ENCODE data around the gene SYN1.

The SYN1 gene

DNA sequence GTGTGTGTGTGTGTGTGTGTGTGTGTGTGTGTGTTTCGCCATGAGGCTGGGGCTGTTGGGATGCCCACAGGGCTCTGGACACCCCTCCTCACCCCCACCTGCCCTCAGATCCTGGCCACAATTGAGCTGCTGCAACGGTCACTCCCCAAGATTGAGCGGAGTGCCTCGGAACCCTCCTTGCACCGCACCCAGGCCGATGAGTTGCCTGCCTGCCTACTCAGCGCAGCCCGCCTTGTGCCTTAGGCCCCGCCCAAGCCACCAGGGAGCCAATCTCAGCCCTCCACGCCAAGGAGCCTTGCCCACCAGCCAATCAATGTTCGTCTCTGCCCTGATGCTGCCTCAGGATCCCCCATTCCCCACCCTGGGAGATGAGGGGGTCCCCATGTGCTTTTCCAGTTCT, 48.4 kb downstream of the SYN1 start:
- no peak for DNase-seq

DNA sequence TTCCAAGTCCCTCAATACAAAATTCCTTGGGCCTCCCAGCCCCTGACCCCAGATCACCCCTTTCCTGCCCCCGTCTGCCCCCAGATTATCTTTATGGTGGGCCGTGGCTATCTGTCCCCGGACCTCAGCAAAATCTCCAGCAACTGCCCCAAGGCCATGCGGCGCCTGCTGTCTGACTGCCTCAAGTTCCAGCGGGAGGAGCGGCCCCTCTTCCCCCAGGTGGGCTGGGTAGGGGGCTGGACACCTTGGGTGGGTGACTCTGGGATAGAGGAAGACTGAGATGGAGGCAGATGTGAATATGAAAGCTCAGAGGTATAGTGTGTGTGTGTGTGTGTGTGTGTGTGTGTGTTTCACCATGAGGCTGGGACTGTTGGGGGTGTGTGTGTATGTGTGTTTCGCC, 48.9 kb downstream of the SYN1 start:
- no peak for DNase-seq

- DNase-seq = no peak
Observed at GRCh38 chrX:47568656-47569295, 50.9 kb downstream of the SYN1 start.

DNA sequence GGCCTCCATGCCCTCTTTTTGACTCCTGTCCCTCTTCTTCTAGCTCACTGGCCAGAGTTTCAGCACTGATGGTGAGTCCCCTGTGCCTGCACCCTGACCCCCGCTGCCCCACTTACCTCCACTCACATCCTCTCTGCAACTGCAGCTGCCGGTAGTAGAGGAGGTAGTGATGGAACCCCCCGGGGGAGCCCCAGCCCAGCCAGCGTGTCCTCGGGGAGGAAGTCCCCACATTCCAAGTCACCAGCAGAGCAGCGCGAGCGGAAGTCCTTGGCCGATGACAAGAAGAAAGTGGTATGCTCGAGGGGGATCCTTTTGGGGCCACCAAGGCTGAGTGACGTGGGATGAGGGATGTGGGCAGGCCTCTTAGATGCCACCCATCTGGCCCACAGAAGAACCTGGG, 52.8 kb downstream of the SYN1 start:
- no peak for DNase-seq

- DNase-seq = no peak
Observed at GRCh38 chrX:47564438-47565085, 55.1 kb downstream of the SYN1 start.

DNA sequence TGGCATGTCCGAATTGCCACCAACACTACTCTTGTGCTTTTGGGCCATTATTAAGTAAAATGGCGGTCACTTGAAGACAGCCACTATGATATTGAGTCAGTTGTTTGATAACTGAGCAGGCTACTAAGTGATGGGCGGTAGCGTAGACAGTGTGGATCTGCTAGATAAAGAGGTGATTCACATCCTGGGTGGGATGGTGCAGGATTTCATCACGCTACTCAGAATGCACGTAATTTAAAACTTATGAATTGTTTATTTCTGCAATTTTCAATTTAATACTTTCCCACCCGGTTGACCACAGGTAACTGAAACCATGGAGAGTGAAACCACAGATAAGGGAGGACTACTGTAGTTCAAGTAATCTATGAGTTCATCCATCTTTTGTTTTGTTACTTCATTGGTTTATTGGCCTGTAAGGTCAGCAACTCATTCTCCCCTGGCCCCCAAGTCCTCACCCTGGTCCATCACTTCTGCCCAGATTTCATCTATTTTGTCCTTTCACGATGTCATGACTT, 55.8 kb downstream of the SYN1 start:
- DNase-seq = no peak

DNA sequence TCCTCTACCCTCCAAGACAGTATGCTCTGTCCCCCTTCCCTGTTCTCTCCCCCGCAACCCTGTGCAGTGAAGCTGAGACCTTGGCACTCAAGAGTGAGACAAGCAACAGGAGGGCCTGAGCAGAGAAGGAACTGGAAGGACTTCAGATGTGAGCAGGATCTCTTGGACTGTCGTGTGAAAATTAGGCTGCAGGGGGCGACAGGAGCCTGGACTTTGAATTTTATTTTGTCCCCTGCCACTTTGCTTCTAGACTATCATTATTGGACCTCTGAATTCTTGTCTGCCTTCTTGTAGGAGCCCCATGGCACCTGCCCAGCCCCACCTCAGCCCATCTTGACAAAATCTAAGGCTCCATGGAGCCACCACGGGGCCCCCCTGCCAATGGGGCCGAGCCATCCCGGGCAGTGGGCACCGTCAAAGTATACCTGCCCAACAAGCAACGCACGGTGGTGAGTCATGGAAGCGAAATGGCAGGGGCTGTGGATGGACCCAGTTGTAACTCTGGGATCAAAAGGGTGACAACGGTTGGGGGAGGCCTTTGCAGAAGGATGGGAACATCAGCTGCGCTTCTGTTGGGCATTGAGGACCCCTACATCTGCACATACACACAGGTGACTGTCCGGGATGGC, 56.9 kb downstream of the SYN1 start:
- no peak for DNase-seq

DNA sequence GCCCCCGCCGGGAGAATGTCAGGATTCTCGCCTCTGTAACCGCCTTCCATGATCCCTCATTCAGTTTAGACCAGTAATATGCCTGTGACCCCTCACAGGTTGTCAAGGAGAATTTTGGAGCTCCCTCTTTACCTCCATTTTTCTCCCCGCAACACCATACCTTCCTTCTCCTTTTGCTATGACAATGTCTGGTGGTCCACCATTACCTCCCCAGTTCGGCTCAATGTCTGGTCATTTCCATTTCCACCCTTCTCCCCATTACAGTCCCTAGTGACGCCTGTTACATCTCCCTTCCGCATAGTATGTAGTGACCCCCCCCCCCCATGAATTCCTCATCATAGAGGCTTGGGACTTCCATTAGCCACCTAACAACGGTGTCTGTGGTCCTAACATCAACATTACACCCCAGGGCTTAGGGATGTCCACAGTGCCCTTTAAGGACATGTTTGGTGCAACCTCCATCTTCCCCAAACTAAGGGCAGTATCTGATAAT, 58.0 kb downstream of the SYN1 start:
- no peak for DNase-seq

GRCh38 chrX:47560934-47561658, 58.6 kb downstream of the SYN1 start, which contains the start of gene ARAF:
ARAF (plus strand) TSS chrX:47561205; CDS start chrX:47562968, 1,763 bp downstream.
- DNase-seq = peak; percentile 95

DNA sequence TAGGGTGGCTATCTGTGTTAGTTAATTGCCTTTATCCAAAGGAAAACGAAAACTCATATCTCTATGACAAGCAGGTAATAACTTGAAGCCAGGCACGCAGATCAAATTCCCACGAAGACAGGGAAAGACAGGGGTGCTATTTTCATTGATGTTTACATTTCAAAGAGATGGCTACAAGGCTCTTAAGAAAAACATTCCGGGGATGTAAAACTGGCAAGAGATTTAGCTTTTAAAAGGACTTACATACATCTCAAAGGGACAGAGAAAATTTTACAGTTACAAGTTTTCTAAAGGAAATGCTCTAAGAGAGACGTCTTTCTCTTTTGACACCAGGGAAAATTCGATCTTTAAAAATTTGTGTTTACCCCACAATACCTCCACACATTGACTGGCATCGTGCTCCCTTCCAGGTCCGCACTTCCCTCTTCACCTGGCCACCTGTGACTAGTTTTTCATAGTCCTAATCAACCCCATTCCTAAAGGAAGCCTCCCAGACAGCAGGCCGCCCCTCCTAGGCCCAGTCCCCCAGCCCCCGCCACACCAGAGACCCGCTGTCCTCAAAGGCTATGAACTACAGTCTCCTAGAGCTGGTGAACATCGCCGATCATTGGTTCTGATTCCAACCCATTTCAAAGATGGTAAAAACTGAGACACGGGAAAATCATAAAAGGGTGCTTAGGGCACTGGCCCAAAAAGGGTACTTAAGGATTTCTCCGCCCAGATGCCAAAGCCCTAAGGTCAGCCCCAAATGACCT, 59.3 kb downstream of the SYN1 start:
- no peak for DNase-seq

GRCh38 chrX:47558436-47558835, 61.2 kb downstream of the SYN1 start:
- no peak for DNase-seq

DNA sequence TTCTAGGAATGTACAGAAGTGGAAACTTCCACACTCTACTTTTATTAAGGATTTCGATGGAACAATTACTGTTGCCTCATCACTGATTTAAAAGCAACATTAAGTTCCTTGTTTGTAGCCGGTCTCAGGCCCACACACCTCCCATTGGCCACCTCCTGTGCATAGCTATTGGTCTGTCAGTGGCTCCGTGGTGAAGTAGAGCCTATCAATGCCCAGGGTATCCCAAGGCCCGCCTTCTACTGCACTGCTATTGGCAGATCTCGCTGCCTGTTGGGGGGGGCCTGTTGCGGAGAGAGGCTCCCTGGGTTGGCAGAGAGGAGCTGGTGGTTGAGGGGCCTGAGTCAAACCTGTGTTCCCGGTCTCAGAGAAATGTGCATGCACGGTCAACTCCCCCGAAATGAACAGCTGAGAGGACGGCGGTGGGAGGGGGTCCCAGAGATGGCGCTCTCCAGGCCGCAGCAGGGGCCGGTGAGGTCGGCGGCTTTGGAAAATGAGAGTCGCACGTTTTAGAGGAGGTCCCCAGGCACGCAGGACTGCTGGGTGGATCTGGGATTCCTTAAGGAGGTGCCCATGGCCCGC, 63.5 kb downstream of the SYN1 start:
- peak; percentile 77 for DNase-seq

DNA sequence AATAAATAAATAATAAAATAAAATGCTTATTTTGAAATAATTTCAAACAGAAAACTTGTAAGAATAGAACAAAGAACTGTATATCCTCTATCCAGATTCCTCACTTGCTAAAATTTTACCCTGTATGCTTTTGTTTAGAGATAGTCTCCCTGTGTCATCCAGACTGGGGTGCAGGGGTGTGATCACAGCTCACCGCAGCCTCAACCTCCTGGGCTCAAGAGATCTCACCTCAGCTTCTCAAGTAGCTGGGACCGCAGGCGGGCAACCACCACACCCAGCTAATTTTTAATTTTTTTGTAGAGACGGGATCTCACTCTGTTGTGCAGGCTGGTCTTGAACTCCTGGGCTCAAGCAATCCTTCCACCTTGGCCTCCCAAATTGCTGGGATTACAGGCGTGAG, 76.2 kb downstream of the SYN1 start:
- DNase-seq = no peak

GRCh38 chrX:47540754-47541538, 78.7 kb downstream of the SYN1 start:
- peak; percentile 55 for DNase-seq

- no peak for DNase-seq
Observed at GRCh38 chrX:47539860-47540259, 79.8 kb downstream of the SYN1 start.

- DNase-seq = no peak
Observed at GRCh38 chrX:47530049-47530448, 89.6 kb downstream of the SYN1 start.

- no peak for DNase-seq
Observed at GRCh38 chrX:47529548-47529947, 90.1 kb downstream of the SYN1 start.

- no peak for DNase-seq
Observed at GRCh38 chrX:47523713-47524166, 95.9 kb downstream of the SYN1 start.

- peak; percentile 32 for DNase-seq
Observed at GRCh38 chrX:47523297-47523696, 96.4 kb downstream of the SYN1 start.
